Chondrocyte (in vitro differentiated cells): ENCODE results near the gene TUBA1C. TPM values are rescaled to one million over a fixed set of nuclear protein-coding genes. Genes with fewer than 3 reads are reported as not detected.

Source experiments
- DNase-seq: peaks from one replicate; pipeline ENCODE4 v3.0.0; 2021; ENCODE audit warnings: mixed read lengths, low spot score
- H3K27ac Mint-ChIP-seq: one replicate; pipeline ENCODE4 v1.8.0; 2021; ENCODE audit warnings: mild to moderate bottlenecking, moderate library complexity, mixed read lengths; ENCODE audit not compliant: unreplicated experiment
- H3K27me3 Mint-ChIP-seq: 2 replicates; pipeline ENCODE4 v1.8.0; 2021; ENCODE audit warnings: low read depth, mixed read lengths
- H3K36me3 Mint-ChIP-seq: 2 replicates; pipeline ENCODE4 v1.8.0; 2021; ENCODE audit warnings: low read depth, mixed read lengths
- H3K4me1 Mint-ChIP-seq: 2 replicates; pipeline ENCODE4 v1.8.0; 2021; ENCODE audit warnings: low read depth, mild to moderate bottlenecking, mixed read lengths
- H3K4me3 Mint-ChIP-seq: one replicate; pipeline ENCODE4 v1.8.0; 2021; ENCODE audit warnings: mild to moderate bottlenecking, moderate library complexity, mixed read lengths; ENCODE audit not compliant: unreplicated experiment
- H3K9me3 Mint-ChIP-seq: 2 replicates; pipeline ENCODE4 v1.8.0; 2021; ENCODE audit warnings: low read depth, mixed read lengths
- total RNA-seq: library from RNA; stranded (reverse); gene quantifications from 3 replicates; pipeline ENCODE4 v1.2.1, GENCODE V29; 2021
- TF ChIP-seq, protein P1 (sequence below): fragments of 200-600 bp; sonication (generic); IDR thresholded peaks from 2 replicates; pipeline ENCODE4 v1.5.0; 2021; ENCODE audit warnings: antibody characterized with exemption, mild to moderate bottlenecking, moderate library complexity

Gene TUBA1C
- total RNA-seq, 1 donor from 2014 or later: 171 TPM

DNA sequence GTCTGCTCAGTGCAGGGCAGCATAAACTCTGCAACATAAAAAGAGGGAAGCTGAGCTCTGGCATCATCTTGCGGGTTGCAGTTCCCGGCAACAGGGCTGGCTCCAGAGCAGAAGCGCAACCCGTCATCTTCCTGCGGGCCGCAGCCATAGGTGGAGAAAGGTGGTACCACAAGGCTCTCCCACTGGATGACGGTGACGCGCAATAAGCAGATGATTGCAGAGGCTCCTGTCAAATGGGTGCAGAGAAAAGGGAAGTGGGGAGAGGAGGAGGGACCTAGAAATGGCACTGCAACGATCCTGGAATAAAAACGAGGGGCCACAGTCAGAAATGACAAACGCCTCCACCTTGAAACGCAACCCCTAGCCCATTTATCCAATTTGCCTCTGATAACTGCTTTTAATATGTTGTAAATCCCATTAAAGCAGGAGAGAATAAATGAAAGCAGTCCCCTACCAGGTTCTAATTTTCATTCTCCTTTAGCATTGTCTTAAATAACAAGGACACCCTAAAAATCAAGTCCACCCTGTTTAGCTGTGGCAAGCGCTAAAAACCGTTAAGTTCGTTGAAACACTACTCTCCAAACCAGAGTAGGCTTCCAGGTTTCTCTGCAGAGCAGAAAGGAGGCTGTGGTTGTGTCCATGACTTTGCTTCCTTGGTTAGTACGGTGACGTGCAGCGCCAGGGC lies 30.9 kb upstream of the TUBA1C start:
- TF ChIP-seq, protein P1, sequence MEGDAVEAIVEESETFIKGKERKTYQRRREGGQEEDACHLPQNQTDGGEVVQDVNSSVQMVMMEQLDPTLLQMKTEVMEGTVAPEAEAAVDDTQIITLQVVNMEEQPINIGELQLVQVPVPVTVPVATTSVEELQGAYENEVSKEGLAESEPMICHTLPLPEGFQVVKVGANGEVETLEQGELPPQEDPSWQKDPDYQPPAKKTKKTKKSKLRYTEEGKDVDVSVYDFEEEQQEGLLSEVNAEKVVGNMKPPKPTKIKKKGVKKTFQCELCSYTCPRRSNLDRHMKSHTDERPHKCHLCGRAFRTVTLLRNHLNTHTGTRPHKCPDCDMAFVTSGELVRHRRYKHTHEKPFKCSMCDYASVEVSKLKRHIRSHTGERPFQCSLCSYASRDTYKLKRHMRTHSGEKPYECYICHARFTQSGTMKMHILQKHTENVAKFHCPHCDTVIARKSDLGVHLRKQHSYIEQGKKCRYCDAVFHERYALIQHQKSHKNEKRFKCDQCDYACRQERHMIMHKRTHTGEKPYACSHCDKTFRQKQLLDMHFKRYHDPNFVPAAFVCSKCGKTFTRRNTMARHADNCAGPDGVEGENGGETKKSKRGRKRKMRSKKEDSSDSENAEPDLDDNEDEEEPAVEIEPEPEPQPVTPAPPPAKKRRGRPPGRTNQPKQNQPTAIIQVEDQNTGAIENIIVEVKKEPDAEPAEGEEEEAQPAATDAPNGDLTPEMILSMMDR: no peak
- no peaks in the 10 kb centered on the region for H3K36me3 Mint-ChIP-seq
- peaks cover 38% of the 10 kb centered on the region for H3K4me1 Mint-ChIP-seq
- H3K9me3 Mint-ChIP-seq: no peaks in the 10 kb centered on the region
- DNase-seq: no peak
- H3K4me3 Mint-ChIP-seq: no peak overlapping the region
- no peaks in the 10 kb centered on the region for H3K27me3 Mint-ChIP-seq
- H3K27ac Mint-ChIP-seq: peak overlapping the region; percentile 93

DNA sequence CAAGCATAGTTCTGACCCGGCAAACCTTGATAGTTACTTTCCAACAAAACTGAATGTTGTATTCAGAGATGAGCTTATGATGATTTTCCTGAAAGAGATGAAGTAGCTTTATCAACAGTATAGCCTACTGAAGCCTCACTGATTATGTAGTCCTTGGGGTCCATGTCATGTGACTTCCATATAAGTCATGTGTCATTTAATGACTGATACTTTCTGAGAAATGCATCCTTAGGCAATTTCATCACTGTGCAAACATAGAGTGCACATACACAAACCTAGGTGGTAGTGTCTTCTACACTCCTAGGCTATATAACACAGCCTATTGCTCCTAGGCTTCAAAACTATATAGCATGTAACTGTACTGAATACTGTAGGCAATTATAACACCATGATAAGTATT lies 28.5 kb upstream of the TUBA1C start:
- no peaks in the 10 kb centered on the region for H3K36me3 Mint-ChIP-seq
- DNase-seq: no peak
- H3K4me1 Mint-ChIP-seq: peaks cover 46% of the 10 kb centered on the region
- H3K9me3 Mint-ChIP-seq: no peaks in the 10 kb centered on the region
- TF ChIP-seq, protein P1: no peak
- no peak overlapping the region for H3K4me3 Mint-ChIP-seq
- H3K27ac Mint-ChIP-seq: no peak overlapping the region
- H3K27me3 Mint-ChIP-seq: no peaks in the 10 kb centered on the region

DNA sequence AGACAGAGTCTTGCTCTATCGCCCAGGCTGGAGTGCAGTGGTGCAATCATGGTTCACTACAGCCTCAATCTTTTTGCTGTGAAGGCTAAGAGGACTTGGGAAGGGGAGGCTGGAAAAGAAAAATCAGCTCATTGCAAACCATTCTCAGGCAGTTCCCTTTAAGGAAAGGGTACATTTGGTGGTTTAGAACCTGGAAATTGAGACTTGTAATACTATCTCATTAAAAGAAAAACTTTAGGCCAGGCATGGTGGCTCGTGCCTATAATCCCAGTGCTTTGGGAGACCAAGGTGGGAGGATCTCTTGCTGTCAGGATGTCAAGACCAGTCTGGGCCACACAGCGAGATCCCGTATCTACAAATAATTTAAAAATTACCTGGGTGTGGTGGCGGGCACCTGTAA lies 21.3 kb upstream of the TUBA1C start:
- Mint-ChIP-seq H3K4me3 (no peak overlapping the region), H3K27me3 (no peaks in the 10 kb centered on the region), H3K36me3 (no peaks in the 10 kb centered on the region), H3K4me1 (peaks cover 35% of the 10 kb centered on the region), H3K27ac (peak overlapping the region; percentile 97), H3K9me3 (no peaks in the 10 kb centered on the region)
- no peak for DNase-seq
- TF ChIP-seq, protein P1: no peak

DNA sequence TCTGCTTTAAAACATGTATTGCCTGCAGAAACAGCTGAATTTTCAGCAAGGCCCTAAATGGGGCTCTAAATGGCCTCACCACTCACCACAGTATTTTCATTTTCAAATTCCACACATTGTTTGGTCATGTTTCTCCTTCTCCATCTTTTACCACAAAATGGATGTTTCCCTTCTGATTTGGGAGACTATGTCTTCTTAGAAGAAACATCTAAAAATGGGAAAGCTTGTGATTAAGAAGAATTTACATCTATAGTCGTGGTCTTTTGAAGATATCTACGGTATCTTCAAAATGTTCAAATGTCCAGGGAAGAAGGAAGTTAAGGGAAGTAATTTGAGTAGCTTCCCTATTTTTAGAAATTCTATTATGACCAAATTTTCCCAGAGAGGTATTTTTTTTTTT lies 20.7 kb upstream of the TUBA1C start:
- peaks cover 35% of the 10 kb centered on the region for H3K4me1 Mint-ChIP-seq
- H3K9me3 Mint-ChIP-seq: no peaks in the 10 kb centered on the region
- DNase-seq: no peak
- no peaks in the 10 kb centered on the region for H3K27me3 Mint-ChIP-seq
- H3K36me3 Mint-ChIP-seq: no peaks in the 10 kb centered on the region
- TF ChIP-seq, protein P1: no peak
- H3K4me3 Mint-ChIP-seq: peak overlapping the region; percentile 47
- peak overlapping the region; percentile 97 for H3K27ac Mint-ChIP-seq

DNA sequence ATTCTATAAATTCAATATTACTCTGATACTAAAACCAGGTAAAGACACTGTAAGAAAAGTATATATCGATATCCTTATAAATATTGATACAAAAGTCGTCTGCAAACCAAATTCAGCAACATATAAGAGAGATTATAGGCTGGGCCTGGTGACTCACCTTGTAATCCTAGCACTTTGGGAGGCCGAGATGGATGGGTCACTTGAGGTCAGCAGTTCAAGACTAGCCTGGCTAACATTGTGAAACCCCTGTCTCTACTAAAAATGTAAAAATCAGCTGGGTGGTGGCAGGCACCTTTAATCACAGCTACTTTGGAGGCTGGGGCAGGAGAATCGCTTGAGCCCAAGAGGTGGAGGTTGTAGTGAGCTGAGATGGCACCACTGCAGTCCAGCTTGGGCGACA lies 13.5 kb upstream of the TUBA1C start:
- DNase-seq: no peak
- TF ChIP-seq, protein P1: no peak
- Mint-ChIP-seq H3K27ac (no peak overlapping the region), H3K9me3 (no peaks in the 10 kb centered on the region), H3K36me3 (no peaks in the 10 kb centered on the region), H3K4me3 (no peak overlapping the region), H3K27me3 (no peaks in the 10 kb centered on the region), H3K4me1 (peaks cover 7% of the 10 kb centered on the region)
